ENCODE measurements around the gene TMEM81.

The TMEM81 gene

GRCh38 chr1:205037539-205037938, 46.7 kb downstream of the TMEM81 start:
- Histone ChIP-seq H3K9ac (ENCODE audit: low read depth, low read length) (no peak overlapping the region), H3K27ac (ENCODE audit: low read length) (no peak overlapping the region), H3K79me2 (ENCODE audit: insufficient read depth, low read length) (no peaks in the 10 kb centered on the region), H3K4me3 (ENCODE audit: low read depth in 1 of 2, low read length in 2 of 2) (no peak overlapping the region), H4K20me1 (ENCODE audit: insufficient read depth, low read length) (no peaks in the 10 kb centered on the region), H3K4me2 (ENCODE audit: insufficient read depth, low read length) (no peak overlapping the region), H3K9me3 (ENCODE audit: insufficient read depth, low read length, severe bottlenecking) (no peaks in the 10 kb centered on the region), H3K36me3 (ENCODE audit: insufficient read depth, low read length) (no peaks in the 10 kb centered on the region), H2AFZ (ENCODE audit: low read depth, low read length) (no peak overlapping the region), H3K27me3 (ENCODE audit: insufficient read depth, low read length, poor library complexity) (peaks cover 8% of the 10 kb centered on the region), H3K4me1 (ENCODE audit: insufficient read depth, low read length) (no peaks in the 10 kb centered on the region)
- no peak for DNase-seq
- no peak for TF ChIP-seq EZH2 (IDR thresholded peaks at IDR 0.05; ENCODE audit: borderline replicate concordance, low read depth, low read length, severe bottlenecking)
- TF ChIP-seq CTCF (IDR thresholded peaks at IDR 0.05; ENCODE audit: borderline replicate concordance, extremely low read depth, low read length, poor library complexity, severe bottlenecking) = no peak
- no peak for ATAC-seq (ENCODE audit: insufficient read depth, low read depth)
